Gastrocnemius medialis (tissue), 4 donors: ENCODE measurements around the gene DNAH3. TPM values are rescaled to one million over a fixed set of nuclear protein-coding genes. Genes with fewer than 3 reads are reported as not detected.
A peak's percentile ranks its signal among the peaks of the same experiment; 100 is the strongest.

Source experiments
- ATAC-seq, 2 donors: fragments of 150-250 bp; one replicate each; pipeline ENCODE4 v1.9.1; 2016
- DNase-seq, 2 donors: peaks; one replicate each; pipeline ENCODE4 v3.0.0-alpha.2; 2019
- H3K27ac ChIP-seq, 4 donors: fragments of 200-600 bp; sonication (generic); 1 replicate in 1 of 4; 2 replicates in 3 of 4; pipeline ENCODE4 v1.5.1; 2016 to 2018; ENCODE audit warnings: mild to moderate bottlenecking in 2 of 4, moderate library complexity in 1 of 4
- H3K27me3 ChIP-seq, 3 donors: fragments of 200-600 bp; sonication (generic) in 2 of 3; 1 replicate in 1 of 3; 2 replicates in 2 of 3; pipeline versions ENCODE4 v1.5.1 to v1.6.0; 2016 to 2019; ENCODE audit warnings: mild to moderate bottlenecking in 1 of 3, moderate library complexity in 1 of 3
- H3K36me3 ChIP-seq, 2 donors: fragments of 200-600 bp; sonication (generic) in 1 of 2; one replicate each; pipeline ENCODE4 v1.5.1; 2017 to 2018
- H3K4me1 ChIP-seq, 2 donors: fragments of 200-600 bp; sonication (generic) in 1 of 2; one replicate each; pipeline ENCODE4 v1.5.1; 2016 to 2017; ENCODE audit warnings: mild to moderate bottlenecking in 2 of 2
- H3K4me3 ChIP-seq, 4 donors: fragments of 200-600 bp; sonication (generic) in 3 of 4; 1 replicate in 1 of 4; 2 replicates in 3 of 4; pipeline ENCODE4 v1.5.1; 2016 to 2019; ENCODE audit warnings: mild to moderate bottlenecking in 2 of 4
- H3K9me3 ChIP-seq, 3 donors: fragments of 200-600 bp; sonication (generic) in 2 of 3; 1 replicate in 1 of 3; 2 replicates in 2 of 3; pipeline ENCODE4 v1.5.1; 2016 to 2019
- POLR2A ChIP-seq, 2 donors: fragments of 450-650 bp; IDR thresholded peaks; one replicate each; pipeline ENCODE4 v1.6.1; 2017; ENCODE audit warnings: antibody characterized with exemption in 2 of 2, mild to moderate bottlenecking in 2 of 2, moderate library complexity in 2 of 2
- in situ Hi-C, 4 donors: fragments of 200-750 bp; cut with MboI; loops; one replicate each; pipeline versions ENCODE4 v1.15.0 to v1.8.0; 2017; ENCODE audit warnings: low sequenced_read_pairs in 4 of 4
- intact Hi-C: fragments of 100-400 bp; cut with DNase I; formaldehyde crosslinking; loops from one replicate; pipeline ENCODE4 v1.15.1; 2023; ENCODE audit warnings: low total_unique reads
- total RNA-seq, 4 donors: library from RNA; depleted of rRNA; stranded (reverse); fragments of >200 nt; gene quantifications; one replicate each; pipeline versions ENCODE4 v1.1.0 to v1.2.3, GENCODE V29; 2016
- TF ChIP-seq, protein P1 (sequence below), 5 experiments: fragments of 450-650 bp in 3 of 5; fragments of 200-600 bp in 2 of 5; sonication (generic) in 2 of 5; IDR thresholded peaks in 4 of 5; conservative IDR thresholded peaks in 1 of 5; 1 replicate in 4 of 5; 2 replicates in 1 of 5; pipeline ENCODE4 v1.5.1; 2016 to 2019; ENCODE audit warnings: antibody characterized with exemption in 5 of 5, mild to moderate bottlenecking in 3 of 5, moderate library complexity in 3 of 5

DNAH3 gene
- total RNA-seq, 4 donors from 2014 or later, result 0.02 to 0.47 (median 0.21) TPM

DNA sequence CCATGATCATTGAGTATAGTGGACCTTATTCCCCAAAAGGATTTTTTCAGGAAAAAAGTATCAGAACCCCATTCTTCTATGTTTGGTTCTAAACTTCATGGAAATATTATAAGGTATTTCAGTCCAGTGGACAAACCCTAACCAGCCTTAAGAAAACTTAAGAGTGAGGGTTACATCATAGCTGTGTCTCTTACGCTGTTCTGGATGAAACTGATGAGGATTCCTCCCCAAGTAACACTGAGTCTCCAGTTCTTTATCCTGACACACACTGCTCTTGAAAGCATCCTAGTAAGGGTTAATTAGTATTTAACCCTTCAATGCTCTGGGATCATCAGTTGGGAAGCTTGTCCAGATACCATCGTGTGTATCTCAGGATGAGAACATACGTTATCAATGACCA lies 245.1 kb downstream of the DNAH3 start:
- H3K36me3 ChIP-seq, result no peaks in the 10 kb centered on the region
- TF ChIP-seq, protein P1, sequence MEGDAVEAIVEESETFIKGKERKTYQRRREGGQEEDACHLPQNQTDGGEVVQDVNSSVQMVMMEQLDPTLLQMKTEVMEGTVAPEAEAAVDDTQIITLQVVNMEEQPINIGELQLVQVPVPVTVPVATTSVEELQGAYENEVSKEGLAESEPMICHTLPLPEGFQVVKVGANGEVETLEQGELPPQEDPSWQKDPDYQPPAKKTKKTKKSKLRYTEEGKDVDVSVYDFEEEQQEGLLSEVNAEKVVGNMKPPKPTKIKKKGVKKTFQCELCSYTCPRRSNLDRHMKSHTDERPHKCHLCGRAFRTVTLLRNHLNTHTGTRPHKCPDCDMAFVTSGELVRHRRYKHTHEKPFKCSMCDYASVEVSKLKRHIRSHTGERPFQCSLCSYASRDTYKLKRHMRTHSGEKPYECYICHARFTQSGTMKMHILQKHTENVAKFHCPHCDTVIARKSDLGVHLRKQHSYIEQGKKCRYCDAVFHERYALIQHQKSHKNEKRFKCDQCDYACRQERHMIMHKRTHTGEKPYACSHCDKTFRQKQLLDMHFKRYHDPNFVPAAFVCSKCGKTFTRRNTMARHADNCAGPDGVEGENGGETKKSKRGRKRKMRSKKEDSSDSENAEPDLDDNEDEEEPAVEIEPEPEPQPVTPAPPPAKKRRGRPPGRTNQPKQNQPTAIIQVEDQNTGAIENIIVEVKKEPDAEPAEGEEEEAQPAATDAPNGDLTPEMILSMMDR (IDR thresholded peaks at IDR 0.05 in 4 of 5, conservative IDR thresholded peaks at IDR 0.05 in 1 of 5), result no peak
- no peak for TF ChIP-seq POLR2A (IDR thresholded peaks at IDR 0.05)
- DNase-seq (no peak), ATAC-seq (no peak)
- H3K4me3 ChIP-seq, result no peak overlapping the region
- intact Hi-C loops (loop anchor here (10.0 kb wide), 1 partner anchor 1351 kb away; the partner anchor contains the start of gene VPS35L), in situ Hi-C loops (loop anchor here in 1 of 4 donors (10.0 kb wide), 1 partner anchor 1289 kb away; no protein-coding TSS in a partner anchor)
- H3K4me1 ChIP-seq, result peaks cover 22 to 54% of the 10 kb centered on the region in 2 donors
- peak overlapping the region; percentile 65 to 97 (median 68) for H3K27ac ChIP-seq
- no peaks in the 10 kb centered on the region for H3K9me3 ChIP-seq
- H3K27me3 ChIP-seq, result no peaks in the 10 kb centered on the region

DNA sequence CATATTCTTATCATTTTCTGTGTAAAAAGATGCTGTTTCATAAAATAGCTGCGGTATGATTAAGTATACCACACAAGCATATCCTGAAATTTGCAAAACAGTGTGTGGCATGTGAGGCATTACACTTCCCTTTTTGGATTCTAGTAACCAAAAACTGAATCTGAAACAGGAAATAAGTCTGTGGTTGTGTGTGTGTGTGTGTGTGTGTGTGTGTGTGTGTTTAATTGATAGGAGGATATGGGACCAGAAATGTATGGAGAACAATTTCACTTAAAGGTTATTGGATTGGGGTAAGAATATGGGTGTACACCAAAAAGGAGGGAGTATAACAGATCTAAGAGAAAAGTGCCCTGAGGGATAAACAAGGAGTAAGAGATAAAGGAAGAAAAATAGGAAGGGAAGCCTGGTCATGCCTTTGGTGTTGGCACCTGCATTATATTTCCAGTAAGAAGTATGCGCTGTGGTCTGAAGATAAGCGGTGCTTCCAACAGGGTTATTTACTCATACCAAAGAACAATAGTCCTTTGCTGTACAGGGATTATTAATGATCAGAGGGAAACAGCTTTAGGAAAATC lies 246.1 kb downstream of the DNAH3 start:
- Histone ChIP-seq H3K27ac (peak overlapping the region; percentile 65 to 97 (median 68)), H3K4me3 (no peak overlapping the region), H3K36me3 (no peaks in the 10 kb centered on the region), H3K4me1 (peaks cover 24 to 54% of the 10 kb centered on the region in 2 donors), H3K27me3 (no peaks in the 10 kb centered on the region), H3K9me3 (no peaks in the 10 kb centered on the region)
- DNase-seq (no peak), ATAC-seq (no peak)
- no peak for TF ChIP-seq POLR2A (IDR thresholded peaks at IDR 0.05)
- TF ChIP-seq, protein P1 (IDR thresholded peaks at IDR 0.05 in 4 of 5, conservative IDR thresholded peaks at IDR 0.05 in 1 of 5), result no peak
- intact Hi-C loops, result loop anchor here (5.0 to 10.0 kb wide), 4 partner anchors 162 to 1350 kb away; partner anchors contain the start of genes THUMPD1 and VPS35L
- in situ Hi-C loops, result loop anchor here in 1 of 4 donors (10.0 kb wide), 1 partner anchor 1290 kb away; no protein-coding TSS in a partner anchor

DNA sequence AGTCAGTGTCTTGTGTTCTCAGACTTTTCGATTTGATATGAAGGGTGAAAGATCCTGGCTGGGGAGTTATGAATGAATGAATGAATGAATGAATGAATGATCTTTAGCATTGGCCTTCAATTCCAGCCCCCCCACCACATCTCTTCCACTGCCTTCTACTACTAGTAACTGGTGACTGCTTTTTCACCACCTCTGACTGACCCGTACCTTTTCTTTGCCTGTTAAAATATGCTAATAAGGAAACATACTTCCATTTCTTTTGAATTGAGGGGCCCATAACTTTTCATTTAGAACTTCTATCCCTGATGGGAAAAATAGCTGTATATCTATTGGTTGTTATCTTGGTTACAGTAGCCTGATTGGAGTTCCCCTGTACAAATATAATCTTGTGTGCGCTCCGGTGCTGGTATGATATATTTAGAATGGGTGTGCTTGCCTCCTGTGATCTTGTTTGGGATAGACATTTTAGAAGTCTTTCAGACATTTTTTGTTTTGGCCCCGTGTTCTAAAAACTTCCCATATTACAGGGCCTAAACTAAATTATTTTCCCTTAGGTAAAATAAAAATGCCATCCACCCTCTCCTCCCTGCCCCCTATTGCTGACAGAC lies 246.6 kb downstream of the DNAH3 start:
- peaks cover 30 to 58% of the 10 kb centered on the region in 2 donors for H3K4me1 ChIP-seq
- H3K36me3 ChIP-seq, result no peaks in the 10 kb centered on the region
- in situ Hi-C loops, result loop anchor here in 1 of 4 donors (10.0 kb wide), 1 partner anchor 1291 kb away; no protein-coding TSS in a partner anchor
- H3K4me3 ChIP-seq, result no peak overlapping the region
- no peak for TF ChIP-seq POLR2A (IDR thresholded peaks at IDR 0.05)
- TF ChIP-seq, protein P1 (IDR thresholded peaks at IDR 0.05 in 4 of 5, conservative IDR thresholded peaks at IDR 0.05 in 1 of 5), result no peak
- intact Hi-C loops, result loop anchor here (5.0 to 10.0 kb wide), 4 partner anchors 162 to 1349 kb away; partner anchors contain the start of genes THUMPD1 and VPS35L
- DNase-seq, result no peak
- H3K9me3 ChIP-seq, result no peaks in the 10 kb centered on the region
- ATAC-seq, result no peak
- H3K27me3 ChIP-seq, result no peaks in the 10 kb centered on the region
- peak overlapping the region; percentile 24 to 97 (median 66) for H3K27ac ChIP-seq

DNA sequence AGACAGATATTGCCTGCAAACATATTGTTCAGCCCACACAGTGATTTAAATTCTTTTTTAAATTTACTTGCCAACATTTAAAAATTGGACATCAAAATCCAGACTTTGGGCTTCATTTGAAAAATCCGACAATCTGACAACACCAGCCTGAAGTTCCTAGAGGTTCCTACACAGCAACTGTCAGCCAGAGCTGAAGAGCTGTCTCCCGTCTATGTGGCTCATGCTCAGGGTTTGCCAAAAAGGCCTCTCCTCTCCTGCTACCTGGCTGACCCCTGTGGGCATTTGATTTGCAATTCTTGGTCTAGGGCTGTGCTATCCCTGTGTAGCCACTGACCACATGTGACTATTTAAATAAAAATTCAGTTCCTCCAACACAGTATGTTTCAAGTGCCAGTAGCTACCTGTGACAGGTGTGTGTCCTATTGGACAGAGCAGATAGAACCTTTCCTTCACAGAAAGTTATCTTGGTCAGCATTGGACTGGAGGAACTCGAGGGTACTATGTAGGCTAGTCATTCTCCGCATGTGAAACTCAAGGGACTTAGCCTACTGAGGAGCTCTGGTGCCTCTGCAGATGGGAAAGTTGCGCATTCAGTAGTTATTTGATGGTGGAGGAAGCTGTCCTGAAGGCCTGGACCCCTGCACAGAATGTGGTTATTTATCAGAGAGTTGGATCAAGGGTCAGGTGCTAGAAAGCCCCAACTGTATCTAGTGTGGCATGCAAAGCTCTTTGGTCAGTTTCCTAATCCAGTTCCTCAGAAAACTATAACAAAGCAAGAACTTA lies 247.3 kb downstream of the DNAH3 start:
- Histone ChIP-seq H3K27me3 (no peaks in the 10 kb centered on the region), H3K36me3 (no peaks in the 10 kb centered on the region), H3K9me3 (no peaks in the 10 kb centered on the region), H3K27ac (peak overlapping the region; percentile 24 to 97 (median 66)), H3K4me1 (peaks cover 35 to 65% of the 10 kb centered on the region in 2 donors), H3K4me3 (no peak overlapping the region)
- ATAC-seq (no peak), DNase-seq (no peak)
- intact Hi-C loops (loop anchor here (5.0 to 10.0 kb wide), 4 partner anchors 161 to 1349 kb away; partner anchors contain the start of genes THUMPD1 and VPS35L), in situ Hi-C loops (loop anchor here in 1 of 4 donors (10.0 kb wide), 1 partner anchor 1291 kb away; no protein-coding TSS in a partner anchor)
- TF ChIP-seq, protein P1 (IDR thresholded peaks at IDR 0.05 in 4 of 5, conservative IDR thresholded peaks at IDR 0.05 in 1 of 5), result no peak
- TF ChIP-seq POLR2A (IDR thresholded peaks at IDR 0.05), result no peak
